Fibroblast of peridontal ligament (primary cell): Measurements from ENCODE around the gene PCDHGA4.
"Not testable (repeated sequence)": the region's sequence is repeated elsewhere in the genome, so short reads cannot be mapped to it uniquely, and the experiment has no call there.

Experiments
- DNase-seq: peaks from one replicate; pipeline ENCODE4 v3.0.0-alpha.2; 2010; ENCODE audit errors: extremely low read depth

The PCDHGA4 gene

DNA sequence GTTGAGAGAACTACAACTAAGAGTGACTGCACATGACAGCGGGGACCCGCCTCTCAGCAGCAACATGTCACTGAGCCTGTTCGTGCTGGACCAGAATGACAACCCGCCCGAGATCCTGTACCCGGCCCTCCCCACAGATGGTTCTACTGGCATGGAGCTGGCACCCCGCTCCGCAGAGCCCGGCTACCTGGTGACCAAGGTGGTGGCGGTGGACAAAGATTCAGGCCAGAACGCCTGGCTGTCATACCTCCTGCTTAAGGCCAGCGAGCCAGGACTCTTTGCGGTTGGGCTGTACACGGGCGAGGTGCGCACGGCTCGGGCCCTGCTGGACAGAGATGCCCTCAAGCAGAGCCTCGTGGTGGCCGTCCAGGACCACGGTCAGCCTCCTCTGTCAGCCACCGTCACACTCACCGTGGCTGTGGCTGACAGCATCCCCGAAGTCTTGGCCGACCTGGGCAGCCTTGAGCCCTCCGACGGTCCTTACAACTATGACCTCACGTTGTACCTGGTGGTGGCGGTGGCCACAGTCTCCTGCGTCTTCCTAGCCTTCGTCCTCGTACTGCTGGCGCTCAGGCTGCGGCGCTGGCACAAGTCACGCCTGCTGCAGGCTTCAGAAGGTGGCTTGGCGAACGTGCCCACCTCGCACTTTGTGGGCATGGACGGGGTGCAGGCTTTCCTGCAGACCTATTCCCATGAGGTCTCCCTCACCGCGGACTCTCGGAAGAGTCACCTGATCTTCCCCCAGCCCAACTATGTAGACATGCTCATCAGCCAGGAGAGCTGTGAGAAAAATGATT is 29.8 kb downstream of the PCDHGA4 start:
- DNase-seq = no peak

- DNase-seq = peak; percentile 60
Observed at GRCh38 chr5:141387557-141388311, 32.9 kb downstream of the PCDHGA4 start, which contains the start of gene PCDHGB4. TSS of gene PCDHGB4 (plus strand) at chr5:141387698. CDS start at chr5:141387885, 187 bp downstream.

DNA sequence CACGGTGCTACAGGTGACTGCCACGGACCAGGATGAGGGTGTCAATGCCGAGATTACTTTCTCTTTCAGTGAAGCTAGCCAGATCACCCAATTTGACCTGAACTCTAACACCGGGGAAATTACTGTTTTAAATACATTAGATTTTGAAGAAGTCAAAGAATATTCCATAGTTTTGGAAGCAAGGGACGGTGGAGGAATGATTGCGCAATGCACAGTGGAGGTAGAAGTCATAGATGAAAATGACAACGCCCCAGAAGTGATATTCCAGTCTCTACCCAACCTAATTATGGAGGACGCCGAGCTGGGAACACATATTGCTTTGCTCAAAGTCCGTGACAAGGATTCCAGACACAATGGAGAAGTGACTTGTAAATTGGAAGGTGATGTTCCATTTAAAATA is 33.8 kb downstream of the PCDHGA4 start:
- DNase-seq = no peak

GRCh38 chr5:141389153-141390042 is 34.6 kb downstream of the PCDHGA4 start:
- no peak for DNase-seq

DNA sequence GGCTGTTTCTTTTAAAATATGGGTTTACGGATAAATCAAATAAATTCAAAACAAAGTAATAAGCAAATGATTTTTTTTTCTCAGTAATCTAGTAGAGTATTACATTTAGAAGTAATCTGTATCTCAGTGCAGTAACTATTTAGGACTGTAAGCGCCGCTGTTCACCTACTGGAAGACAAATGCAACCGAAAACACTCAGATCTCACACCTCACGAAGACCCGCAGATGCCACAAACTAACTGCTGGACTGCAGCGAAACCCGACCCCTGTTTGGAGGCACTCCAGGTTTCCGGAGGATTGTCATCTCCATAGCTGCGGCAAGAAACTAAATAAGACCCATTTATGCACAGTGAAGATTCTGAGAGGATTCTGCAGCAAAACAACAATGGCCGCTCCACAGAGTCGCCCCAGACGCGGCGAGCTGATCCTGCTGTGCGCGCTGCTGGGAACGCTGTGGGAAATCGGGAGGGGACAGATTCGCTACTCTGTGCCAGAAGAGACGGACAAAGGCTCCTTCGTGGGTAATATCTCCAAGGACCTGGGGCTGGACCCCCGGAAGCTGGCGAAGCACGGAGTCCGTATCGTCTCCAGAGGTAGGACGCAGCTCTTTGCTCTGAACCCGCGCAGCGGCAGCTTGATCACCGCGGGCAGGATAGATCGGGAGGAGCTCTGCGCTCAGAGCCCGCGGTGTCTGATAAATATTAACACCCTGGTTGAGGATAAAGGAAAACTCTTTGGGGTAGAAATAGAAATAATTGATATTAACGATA is 37.8 kb downstream of the PCDHGA4 start, which contains the start of gene PCDHGA8:
Gene PCDHGA8 (plus strand): TSS at position 205 of the 770 bp plus-strand sequence. CDS start 181 bp downstream, at position 386.
- DNase-seq = no peak

GRCh38 chr5:141393267-141393666 is 38.4 kb downstream of the PCDHGA4 start:
- no peak for DNase-seq

GRCh38 chr5:141394401-141395187 is 39.8 kb downstream of the PCDHGA4 start:
- DNase-seq = not testable (repeated sequence)

- peak; percentile 39 for DNase-seq
Observed at GRCh38 chr5:141397756-141398551, 43.1 kb downstream of the PCDHGA4 start, which contains the start of gene PCDHGB5. TSS of gene PCDHGB5 (plus strand) at chr5:141397947. CDS start at chr5:141398128, 181 bp downstream.

- no peak for DNase-seq
Observed at GRCh38 chr5:141398608-141399007, 43.8 kb downstream of the PCDHGA4 start.

GRCh38 chr5:141399555-141400258 is 44.9 kb downstream of the PCDHGA4 start:
- DNase-seq = no peak

DNA sequence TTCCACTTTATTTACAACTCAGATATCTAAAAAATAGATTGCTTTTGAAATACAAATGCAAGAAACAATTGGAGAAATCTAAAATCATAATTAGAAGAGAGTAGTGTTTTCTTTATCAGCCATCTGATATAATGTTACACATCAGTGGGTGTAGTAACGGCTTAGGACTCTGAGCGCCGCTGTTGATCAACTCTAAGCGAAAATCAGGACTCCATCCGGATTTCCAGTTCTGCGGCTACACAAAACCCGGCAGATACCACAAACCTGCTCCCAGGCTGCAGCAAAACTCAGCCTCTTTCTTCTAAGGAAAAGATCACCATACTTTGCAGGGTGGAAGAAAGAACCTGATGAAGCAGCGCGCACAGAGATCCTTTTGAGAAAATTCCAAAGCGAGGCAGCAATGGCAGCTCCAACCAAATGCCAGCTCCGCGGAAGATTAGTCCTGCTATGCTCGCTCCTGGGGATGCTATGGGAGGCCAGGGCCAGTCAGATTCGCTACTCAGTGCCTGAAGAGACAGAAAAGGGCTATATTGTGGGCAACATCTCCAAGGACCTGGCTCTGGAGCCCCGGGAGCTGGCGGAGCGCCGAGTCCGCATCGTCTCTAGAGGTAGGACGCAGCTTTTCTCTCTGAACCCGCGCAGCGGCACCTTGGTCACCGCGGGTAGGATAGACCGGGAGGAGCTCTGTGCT is 47.9 kb downstream of the PCDHGA4 start, which contains the start of gene PCDHGA9:
Gene PCDHGA9 (plus strand): TSS at position 226 of the 691 bp plus-strand sequence. CDS start 175 bp downstream, at position 401.
- peak; percentile 41 for DNase-seq

GRCh38 chr5:141403387-141403786 is 48.6 kb downstream of the PCDHGA4 start:
- DNase-seq = no peak
